Stimulated activated CD8-positive, alpha-beta memory T cell treated with anti-CD3 and anti-CD28 coated beads, Interleukin-4, amount 100 ng/mL, for 48 hours (primary cell): Measurements from ENCODE around the gene RAPGEF3.

Source experiments
- DNase-seq: peaks from one replicate; pipeline ENCODE4 v3.0.0-alpha.2; 2020

RAPGEF3 gene

GRCh38 chr12:47741340-47741703 is 17.4 kb downstream of the RAPGEF3 start:
- peak; percentile 70 for DNase-seq

- DNase-seq: no peak
These were observed 17.9 kb downstream of the RAPGEF3 start for GRCh38 chr12:47740606-47741339.

GRCh38 chr12:47739979-47740378 is 18.7 kb downstream of the RAPGEF3 start:
- DNase-seq: no peak

- no peak for DNase-seq
These were observed 19.4 kb downstream of the RAPGEF3 start for GRCh38 chr12:47739297-47739696.

- DNase-seq: no peak
These were observed 20.6 kb downstream of the RAPGEF3 start for GRCh38 chr12:47737936-47738594.

GRCh38 chr12:47736877-47737676 is 21.6 kb downstream of the RAPGEF3 start:
- DNase-seq: no peak

- DNase-seq: no peak
These were observed 22.5 kb downstream of the RAPGEF3 start for GRCh38 chr12:47736216-47736615.

GRCh38 chr12:47735649-47736048 is 23.0 kb downstream of the RAPGEF3 start:
- no peak for DNase-seq

GRCh38 chr12:47734725-47735480 is 23.8 kb downstream of the RAPGEF3 start:
- no peak for DNase-seq

GRCh38 chr12:47733142-47733541 is 25.5 kb downstream of the RAPGEF3 start:
- DNase-seq: no peak

- no peak for DNase-seq
These were observed 26.2 kb downstream of the RAPGEF3 start for GRCh38 chr12:47732504-47732903.

- no peak for DNase-seq
These were observed 27.0 kb downstream of the RAPGEF3 start for GRCh38 chr12:47731723-47732122.

GRCh38 chr12:47730341-47730744 is 28.3 kb downstream of the RAPGEF3 start:
- no peak for DNase-seq

- DNase-seq: no peak
These were observed 29.4 kb downstream of the RAPGEF3 start for GRCh38 chr12:47729233-47729632.

GRCh38 chr12:47725893-47726292 is 32.8 kb downstream of the RAPGEF3 start:
- DNase-seq: no peak

GRCh38 chr12:47725091-47725772 is 33.4 kb downstream of the RAPGEF3 start, which contains the start of gene ENDOU:
TSS of gene ENDOU (minus strand) at chr12:47725490. CDS start at chr12:47725413, 77 bp downstream.
- DNase-seq: no peak

GRCh38 chr12:47722941-47723631 is 35.6 kb downstream of the RAPGEF3 start:
- no peak for DNase-seq

- DNase-seq: no peak
These were observed 36.4 kb downstream of the RAPGEF3 start for GRCh38 chr12:47722136-47722834.

GRCh38 chr12:47721431-47721973 is 37.2 kb downstream of the RAPGEF3 start:
- no peak for DNase-seq

- peak; percentile 6 for DNase-seq
These were observed 40.1 kb downstream of the RAPGEF3 start for GRCh38 chr12:47718531-47718930.
